ENCODE measurements around the gene HK2.
A peak's percentile ranks its signal among the peaks of the same experiment; 100 is the strongest.

HK2 gene

GRCh38 chr2:74864728-74865722 lies 31.1 kb downstream of the HK2 start:
- H3K79me2 ChIP-seq (ENCODE audit: insufficient read depth, low read length): peaks cover 96% of the 10 kb centered on the region; the same call in 1 of the 2 replicates
- no peaks in the 10 kb centered on the region for H3K27me3 ChIP-seq (ENCODE audit: insufficient read depth, low read length, poor library complexity, severe bottlenecking)
- H3K9me3 ChIP-seq (ENCODE audit: insufficient read depth, low read depth, low read length): no peaks in the 10 kb centered on the region
- no peak overlapping the region for H3K4me3 ChIP-seq (ENCODE audit: low read length, poor library complexity, severe bottlenecking)
- no peaks in the 10 kb centered on the region for H3K9me2 ChIP-seq (replicated peaks; ENCODE audit: low read depth, low read length)
- H4K20me1 ChIP-seq (ENCODE audit: insufficient read depth, low read length, poor library complexity, severe bottlenecking): peaks cover 28% of the 10 kb centered on the region
- no peak overlapping the region for H3K9ac ChIP-seq (ENCODE audit: low read depth, low read length, poor library complexity, severe bottlenecking)
- H2AFZ ChIP-seq (ENCODE audit: low read length): no peak overlapping the region
- H3F3A ChIP-seq (ENCODE audit: low read depth): no peaks in the 10 kb centered on the region
- peaks cover 95% of the 10 kb centered on the region for H3K36me3 ChIP-seq (ENCODE audit: insufficient read depth, low read length)
- peaks cover 14% of the 10 kb centered on the region for H3K4me1 ChIP-seq (ENCODE audit: insufficient read depth, low read length, poor library complexity, severe bottlenecking)
- TF ChIP-seq CTCF (conservative IDR thresholded peaks at IDR 0.05; ENCODE audit: low read length) (no peak), EZH2phosphoT487 (IDR thresholded peaks at IDR 0.05; ENCODE audit: borderline replicate concordance) (no peak)
- no peak overlapping the region for H3K4me2 ChIP-seq (ENCODE audit: low read depth, low read length, poor library complexity, severe bottlenecking)

GRCh38 chr2:74865770-74866674 lies 32.1 kb downstream of the HK2 start:
- peaks cover 96% of the 10 kb centered on the region; the same call in 1 of the 2 replicates for H3K79me2 ChIP-seq (ENCODE audit: insufficient read depth, low read length)
- no peak overlapping the region for H2AFZ ChIP-seq (ENCODE audit: low read length)
- no peak overlapping the region for H3K9ac ChIP-seq (ENCODE audit: low read depth, low read length, poor library complexity, severe bottlenecking)
- H3F3A ChIP-seq (ENCODE audit: low read depth): no peaks in the 10 kb centered on the region
- H3K36me3 ChIP-seq (ENCODE audit: insufficient read depth, low read length): peaks cover 96% of the 10 kb centered on the region
- H3K27me3 ChIP-seq (ENCODE audit: insufficient read depth, low read length, poor library complexity, severe bottlenecking): no peaks in the 10 kb centered on the region
- H3K9me3 ChIP-seq (ENCODE audit: insufficient read depth, low read depth, low read length): no peaks in the 10 kb centered on the region
- TF ChIP-seq CTCF (conservative IDR thresholded peaks at IDR 0.05; ENCODE audit: low read length) (no peak), EZH2phosphoT487 (IDR thresholded peaks at IDR 0.05; ENCODE audit: borderline replicate concordance) (no peak)
- no peaks in the 10 kb centered on the region for H3K9me2 ChIP-seq (replicated peaks; ENCODE audit: low read depth, low read length)
- H3K4me2 ChIP-seq (ENCODE audit: low read depth, low read length, poor library complexity, severe bottlenecking): peak overlapping the region; percentile 0
- H3K4me1 ChIP-seq (ENCODE audit: insufficient read depth, low read length, poor library complexity, severe bottlenecking): peaks cover 14% of the 10 kb centered on the region
- H4K20me1 ChIP-seq (ENCODE audit: insufficient read depth, low read length, poor library complexity, severe bottlenecking): peaks cover 28% of the 10 kb centered on the region
- H3K4me3 ChIP-seq (ENCODE audit: low read length, poor library complexity, severe bottlenecking): no peak overlapping the region

GRCh38 chr2:74867841-74868658 lies 34.1 kb downstream of the HK2 start:
- H4K20me1 ChIP-seq (ENCODE audit: insufficient read depth, low read length, poor library complexity, severe bottlenecking): peaks cover 29% of the 10 kb centered on the region
- no peaks in the 10 kb centered on the region for H3K9me3 ChIP-seq (ENCODE audit: insufficient read depth, low read depth, low read length)
- no peaks in the 10 kb centered on the region for H3K27me3 ChIP-seq (ENCODE audit: insufficient read depth, low read length, poor library complexity, severe bottlenecking)
- H3K9ac ChIP-seq (ENCODE audit: low read depth, low read length, poor library complexity, severe bottlenecking): no peak overlapping the region
- TF ChIP-seq CTCF (conservative IDR thresholded peaks at IDR 0.05; ENCODE audit: low read length) (no peak), EZH2phosphoT487 (IDR thresholded peaks at IDR 0.05; ENCODE audit: borderline replicate concordance) (no peak)
- peaks cover 92% of the 10 kb centered on the region; the same call in 1 of the 2 replicates for H3K79me2 ChIP-seq (ENCODE audit: insufficient read depth, low read length)
- H3K36me3 ChIP-seq (ENCODE audit: insufficient read depth, low read length): peaks cover 99% of the 10 kb centered on the region
- H3F3A ChIP-seq (ENCODE audit: low read depth): no peaks in the 10 kb centered on the region
- H3K4me3 ChIP-seq (ENCODE audit: low read length, poor library complexity, severe bottlenecking): no peak overlapping the region
- no peak overlapping the region for H3K4me2 ChIP-seq (ENCODE audit: low read depth, low read length, poor library complexity, severe bottlenecking)
- no peaks in the 10 kb centered on the region for H3K9me2 ChIP-seq (replicated peaks; ENCODE audit: low read depth, low read length)
- no peak overlapping the region for H2AFZ ChIP-seq (ENCODE audit: low read length)
- peaks cover 14% of the 10 kb centered on the region for H3K4me1 ChIP-seq (ENCODE audit: insufficient read depth, low read length, poor library complexity, severe bottlenecking)

Data from Loucy (cell line).